Endodermal cell (in vitro differentiated cells): ENCODE results near the gene METTL22. TPM values are rescaled to one million over a fixed set of nuclear protein-coding genes. Genes with fewer than 3 reads are reported as not detected.

ENCODE experiments used
- DNase-seq: peaks from one replicate; pipeline ENCODE4 v3.0.0-alpha.2; 2017
- H3K27ac ChIP-seq: 2 replicates; pipeline ENCODE4 v1.5.1; 2013; ENCODE audit warnings: mild to moderate bottlenecking, low read depth, low read length, moderate library complexity
- H3K27me3 ChIP-seq: 2 replicates; pipeline ENCODE4 v1.6.1; 2013; ENCODE audit warnings: mild to moderate bottlenecking, low read length, moderate library complexity; ENCODE audit not compliant: insufficient read depth, control insufficient read depth, poor library complexity, severe bottlenecking
- H3K36me3 ChIP-seq: 2 replicates; pipeline ENCODE4 v1.7.0; 2013; ENCODE audit warnings: mild to moderate bottlenecking, low read length, moderate library complexity; ENCODE audit not compliant: control insufficient read depth, insufficient read depth
- H3K4me1 ChIP-seq: one replicate; pipeline ENCODE4 v1.7.0; 2013; ENCODE audit warnings: low read length; ENCODE audit not compliant: control insufficient read depth, insufficient read depth
- H3K4me3 ChIP-seq: 2 replicates; pipeline ENCODE4 v1.5.1; 2013; ENCODE audit warnings: mild to moderate bottlenecking, low read length, moderate library complexity
- H3K9ac ChIP-seq: 2 replicates; pipeline ENCODE4 v1.6.1; 2013; ENCODE audit warnings: mild to moderate bottlenecking, low read length, moderate library complexity; ENCODE audit not compliant: poor library complexity, severe bottlenecking; ENCODE audit errors: extremely low read depth
- H3K9me3 ChIP-seq: 2 replicates; pipeline ENCODE4 v1.6.1; 2013; ENCODE audit warnings: mild to moderate bottlenecking, low read length, moderate library complexity; ENCODE audit not compliant: control insufficient read depth
- H3K27ac Mint-ChIP-seq: 2 replicates; pipeline ENCODE4 v1.8.0; 2020; ENCODE audit warnings: mixed read lengths
- H3K27me3 Mint-ChIP-seq: 2 replicates; pipeline ENCODE4 v1.8.0; 2021; ENCODE audit warnings: mild to moderate bottlenecking, mixed read lengths; ENCODE audit not compliant: insufficient read depth
- H3K36me3 Mint-ChIP-seq: 2 replicates; pipeline ENCODE4 v1.8.0; 2020; ENCODE audit warnings: low read depth, mixed read lengths
- H3K4me1 Mint-ChIP-seq: 2 replicates; pipeline ENCODE4 v1.8.0; 2020; ENCODE audit warnings: mixed read lengths
- H3K4me3 Mint-ChIP-seq: 2 replicates; pipeline ENCODE4 v1.8.0; 2020; ENCODE audit warnings: mild to moderate bottlenecking, moderate library complexity, mixed read lengths
- H3K9me3 Mint-ChIP-seq: 2 replicates; pipeline ENCODE4 v1.8.0; 2020; ENCODE audit warnings: mild to moderate bottlenecking, mixed read lengths
- WGBS, 2 experiments: methylation state at CpG; one replicate each; pipeline versions ENCODE4 v1.1.5 to v1.1.7; 2013; ENCODE audit warnings: missing lambda C conversion rate in 2 of 2, mixed read lengths in 1 of 2; ENCODE audit not compliant: insufficient coverage in 1 of 2, insufficient read length in 1 of 2; 5-methylcytosine and 5-hydroxymethylcytosine counted together
- total RNA-seq, 2 donors: library from RNA; stranded (reverse); fragmentation: NEBNext Ultra II Directional in 1 of 2; extraction: Animal tissue kit (Norgen Biotek cat#: 25700) in 1 of 2; gene quantifications; 2 replicates in 1 of 2; 3 replicates in 1 of 2; pipeline ENCODE4 v1.2.1, GENCODE V29; 2021
- TF ChIP-seq, protein P1 (sequence below): fragments of 200-600 bp; sonication (generic); conservative IDR thresholded peaks from 2 replicates; pipeline ENCODE4 v1.5.0; 2021; ENCODE audit warnings: antibody characterized with exemption, mild to moderate bottlenecking

Gene METTL22
- total RNA-seq, 2 donors from 2014 or later = 55.1 to 70.5 TPM

DNA sequence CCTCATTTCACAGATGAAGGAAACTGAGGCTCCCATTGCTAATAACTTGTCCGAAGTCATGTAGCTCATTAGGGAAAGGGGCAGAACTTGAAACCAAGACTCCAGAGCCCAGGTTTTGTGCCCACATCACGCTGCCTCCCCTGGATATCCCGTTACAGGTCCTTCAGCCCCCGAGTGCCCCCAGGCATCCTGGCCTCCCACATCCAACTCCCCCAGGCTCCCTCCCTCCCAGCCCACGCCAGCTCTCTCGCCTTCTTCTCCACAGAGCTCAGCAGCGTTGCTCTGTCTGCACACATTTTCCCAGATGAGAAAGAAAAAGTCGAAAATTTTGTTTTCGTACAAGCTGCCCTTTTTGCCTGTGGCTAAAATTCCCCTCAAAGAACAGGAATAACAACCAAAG, 14.3 kb upstream of the METTL22 start:
- Histone ChIP-seq H3K4me3 (no peak overlapping the region), H3K27ac (no peak overlapping the region), H3K9me3 (no peaks in the 10 kb centered on the region), H3K27me3 (peaks cover 9% of the 10 kb centered on the region), H3K4me1 (no peaks in the 10 kb centered on the region), H3K36me3 (no peaks in the 10 kb centered on the region), H3K9ac (no peak overlapping the region)
- peaks cover 30% of the 10 kb centered on the region for H3K27me3 Mint-ChIP-seq
- H3K4me3 Mint-ChIP-seq = no peak overlapping the region
- no peaks in the 10 kb centered on the region for H3K4me1 Mint-ChIP-seq
- H3K36me3 Mint-ChIP-seq = no peaks in the 10 kb centered on the region
- TF ChIP-seq, protein P1, sequence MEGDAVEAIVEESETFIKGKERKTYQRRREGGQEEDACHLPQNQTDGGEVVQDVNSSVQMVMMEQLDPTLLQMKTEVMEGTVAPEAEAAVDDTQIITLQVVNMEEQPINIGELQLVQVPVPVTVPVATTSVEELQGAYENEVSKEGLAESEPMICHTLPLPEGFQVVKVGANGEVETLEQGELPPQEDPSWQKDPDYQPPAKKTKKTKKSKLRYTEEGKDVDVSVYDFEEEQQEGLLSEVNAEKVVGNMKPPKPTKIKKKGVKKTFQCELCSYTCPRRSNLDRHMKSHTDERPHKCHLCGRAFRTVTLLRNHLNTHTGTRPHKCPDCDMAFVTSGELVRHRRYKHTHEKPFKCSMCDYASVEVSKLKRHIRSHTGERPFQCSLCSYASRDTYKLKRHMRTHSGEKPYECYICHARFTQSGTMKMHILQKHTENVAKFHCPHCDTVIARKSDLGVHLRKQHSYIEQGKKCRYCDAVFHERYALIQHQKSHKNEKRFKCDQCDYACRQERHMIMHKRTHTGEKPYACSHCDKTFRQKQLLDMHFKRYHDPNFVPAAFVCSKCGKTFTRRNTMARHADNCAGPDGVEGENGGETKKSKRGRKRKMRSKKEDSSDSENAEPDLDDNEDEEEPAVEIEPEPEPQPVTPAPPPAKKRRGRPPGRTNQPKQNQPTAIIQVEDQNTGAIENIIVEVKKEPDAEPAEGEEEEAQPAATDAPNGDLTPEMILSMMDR = no peak
- 87 to 89% methylated on average over 4 to 9 of the region's 9 CpGs for WGBS, 2 experiments
- DNase-seq = no peak
- no peaks in the 10 kb centered on the region for H3K9me3 Mint-ChIP-seq
- H3K27ac Mint-ChIP-seq = no peak overlapping the region

- Histone ChIP-seq H3K4me1 (no peaks in the 10 kb centered on the region), H3K27ac (no peak overlapping the region), H3K36me3 (no peaks in the 10 kb centered on the region), H3K4me3 (no peak overlapping the region), H3K9me3 (no peaks in the 10 kb centered on the region), H3K9ac (no peak overlapping the region), H3K27me3 (peaks cover 9% of the 10 kb centered on the region)
- WGBS, 2 experiments = 90 to 94% methylated on average over 4 of the region's 4 CpGs
- Mint-ChIP-seq H3K27ac (no peak overlapping the region), H3K4me3 (no peak overlapping the region), H3K9me3 (no peaks in the 10 kb centered on the region), H3K27me3 (peaks cover 33% of the 10 kb centered on the region), H3K36me3 (no peaks in the 10 kb centered on the region), H3K4me1 (no peaks in the 10 kb centered on the region)
- no peak for DNase-seq
- TF ChIP-seq, protein P1 = no peak
Observed at GRCh38 chr16:8611122-8611521, 10.4 kb upstream of the METTL22 start.

- no peak overlapping the region for H3K27ac Mint-ChIP-seq
Observed at GRCh38 chr16:8611886-8612600, 9.5 kb upstream of the METTL22 start.

More at GRCh38 chr16:8611886-8612600, 9.5 kb upstream of the METTL22 start:
- H3K27ac ChIP-seq = no peak overlapping the region
- no peaks in the 10 kb centered on the region for H3K4me1 ChIP-seq
- no peak overlapping the region for H3K4me3 ChIP-seq
- H3K9me3 Mint-ChIP-seq = no peaks in the 10 kb centered on the region
- no peaks in the 10 kb centered on the region for H3K36me3 ChIP-seq
- peaks cover 9% of the 10 kb centered on the region for H3K27me3 ChIP-seq
- no peaks in the 10 kb centered on the region for H3K9me3 ChIP-seq
- WGBS, 2 experiments = no CpG with 5 or more reads among the region's 1 CpG
- peaks cover 26% of the 10 kb centered on the region for H3K27me3 Mint-ChIP-seq
- H3K9ac ChIP-seq = no peak overlapping the region
- no peaks in the 10 kb centered on the region for H3K36me3 Mint-ChIP-seq
- TF ChIP-seq, protein P1 = no peak
- H3K4me3 Mint-ChIP-seq = no peak overlapping the region
- no peak for DNase-seq
- no peaks in the 10 kb centered on the region for H3K4me1 Mint-ChIP-seq
